ENCODE measurements around the gene XK. TPM values are rescaled to one million over a fixed set of nuclear protein-coding genes. Genes with fewer than 3 reads are reported as not detected.

XK gene
- total and polyA plus RNA-seq, 12 donors = 1.8 to 10.1 (median 7.2) TPM

GRCh38 chrX:37701588-37701987 is 16.0 kb downstream of the XK start:
- TF ChIP-seq CTCF (IDR thresholded peaks at IDR 0.05) = no peak
- Histone ChIP-seq H3K4me3 (no peak overlapping the region), H3K27me3 (no peaks in the 10 kb centered on the region), H3K9me3 (no peaks in the 10 kb centered on the region), H3K27ac (no peak overlapping the region), H3K36me3 (no peaks in the 10 kb centered on the region), H3K4me1 (peaks cover 0 to 4% (median 0%) of the 10 kb centered on the region in 9 donors)
- intact Hi-C loops (cut with DNase I) = no loop called here
- DNase-seq = no peak
- ATAC-seq = peak in 5 of 8 donors; percentile 33 to 79 (median 67)
- 46 to 68% methylated on average over 4 of the region's 4 CpGs for WGBS, 2 donors

GRCh38 chrX:37711991-37712390 is 26.4 kb downstream of the XK start:
- intact Hi-C loops (cut with DNase I) = no loop called here
- no peaks in the 10 kb centered on the region for H3K4me1 ChIP-seq
- no peak overlapping the region for H3K27ac ChIP-seq
- DNase-seq (no peak), ATAC-seq (no peak)
- no peak for TF ChIP-seq CTCF (IDR thresholded peaks at IDR 0.05)
- no peak overlapping the region for H3K4me3 ChIP-seq
- 66 to 91% methylated on average over 3 of the region's 3 CpGs for WGBS, 2 donors
- no peaks in the 10 kb centered on the region for H3K9me3 ChIP-seq
- no peaks in the 10 kb centered on the region for H3K36me3 ChIP-seq
- H3K27me3 ChIP-seq = peaks cover 0 to 10% (median 0%) of the 10 kb centered on the region in 7 donors

DNA sequence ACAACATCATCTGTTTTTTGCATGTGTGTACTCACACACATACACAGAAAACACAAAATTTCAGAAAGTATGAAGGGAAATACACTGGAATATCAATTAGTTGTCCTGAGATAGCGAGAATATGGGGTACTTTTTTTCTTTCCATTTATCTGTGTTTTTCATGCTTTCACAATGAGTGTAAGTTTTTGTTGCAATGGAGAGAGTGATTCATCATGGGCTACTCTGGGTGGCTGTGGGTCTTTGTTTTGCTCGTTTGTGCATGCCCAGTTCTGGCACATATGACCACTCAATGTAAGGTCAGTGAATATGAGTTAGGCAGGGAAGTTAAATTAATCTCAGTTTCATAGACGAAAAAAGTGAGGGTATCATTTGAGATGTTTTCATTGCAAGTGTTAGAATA is 26.9 kb downstream of the XK start:
- Histone ChIP-seq H3K27ac (no peak overlapping the region), H3K36me3 (no peaks in the 10 kb centered on the region), H3K9me3 (no peaks in the 10 kb centered on the region), H3K27me3 (peaks cover 0 to 10% (median 0%) of the 10 kb centered on the region in 7 donors), H3K4me3 (no peak overlapping the region), H3K4me1 (no peaks in the 10 kb centered on the region)
- intact Hi-C loops (cut with DNase I) = no loop called here
- TF ChIP-seq CTCF (IDR thresholded peaks at IDR 0.05) = no peak
- no peak for ATAC-seq
- no peak for DNase-seq
- 58 to 76% methylated on average over 3 of the region's 3 CpGs for WGBS, 2 donors

DNA sequence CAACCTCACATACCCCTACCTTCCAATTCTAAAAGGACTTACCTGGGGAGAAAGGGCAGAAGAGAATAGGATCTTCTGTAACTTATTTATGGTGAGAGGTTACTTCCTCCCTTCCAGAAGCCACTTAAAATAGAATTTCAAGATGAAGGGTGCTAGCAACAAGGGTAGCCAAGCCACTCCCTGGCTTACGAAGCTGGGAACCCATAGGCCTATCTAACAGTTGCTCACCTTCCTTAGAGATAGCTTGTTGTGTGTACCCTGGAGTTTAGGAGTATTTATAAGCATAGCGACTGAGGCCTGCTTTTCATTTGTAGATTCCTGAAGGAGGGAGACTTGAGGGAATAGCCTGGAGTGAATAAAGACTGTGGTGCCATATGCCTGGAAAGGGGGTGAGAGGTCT is 28.9 kb downstream of the XK start:
- WGBS, 2 donors = 43 to 65% methylated on average over 2 of the region's 2 CpGs
- no peak for TF ChIP-seq CTCF (IDR thresholded peaks at IDR 0.05)
- peak overlapping the region in 2 of 10 donors; percentile 10 to 34 for H3K27ac ChIP-seq
- H3K27me3 ChIP-seq = peaks cover 0 to 10% (median 0%) of the 10 kb centered on the region in 7 donors
- ATAC-seq (peak in 4 of 8 donors; percentile 64 to 88 (median 75)), DNase-seq (no peak)
- H3K36me3 ChIP-seq = no peaks in the 10 kb centered on the region
- H3K4me3 ChIP-seq = no peak overlapping the region
- no peaks in the 10 kb centered on the region for H3K9me3 ChIP-seq
- intact Hi-C loops (cut with DNase I) = no loop called here
- no peaks in the 10 kb centered on the region for H3K4me1 ChIP-seq
